Measurements from ENCODE around the gene RPS6KA2.

RPS6KA2 gene

GRCh38 chr6:166592821-166593220, 34.2 kb downstream of the RPS6KA2 start:
- DNase-seq (ENCODE audit: low spot score): no peak

GRCh38 chr6:166591961-166592520, 35.0 kb downstream of the RPS6KA2 start:
- no peak overlapping the region for H3K27ac Mint-ChIP-seq
- DNase-seq (ENCODE audit: low spot score): no peak
- no peaks in the 10 kb centered on the region for H3K9me3 Mint-ChIP-seq
- H3K4me1 Mint-ChIP-seq (ENCODE audit: low read depth): peaks cover 11% of the 10 kb centered on the region
- H3K4me3 Mint-ChIP-seq: no peak overlapping the region
- H3K36me3 Mint-ChIP-seq (ENCODE audit: low read depth): no peaks in the 10 kb centered on the region
- no peaks in the 10 kb centered on the region for H3K27me3 Mint-ChIP-seq (ENCODE audit: low read depth)

More at GRCh38 chr6:166592821-166593220, 34.2 kb downstream of the RPS6KA2 start:
- Mint-ChIP-seq H3K36me3 (ENCODE audit: low read depth) (no peaks in the 10 kb centered on the region), H3K9me3 (no peaks in the 10 kb centered on the region), H3K27ac (no peak overlapping the region), H3K27me3 (ENCODE audit: low read depth) (no peaks in the 10 kb centered on the region), H3K4me1 (ENCODE audit: low read depth) (peaks cover 11% of the 10 kb centered on the region), H3K4me3 (no peak overlapping the region)

- H3K27ac Mint-ChIP-seq: no peak overlapping the region
- peaks cover 11% of the 10 kb centered on the region for H3K4me1 Mint-ChIP-seq (ENCODE audit: low read depth)
- no peaks in the 10 kb centered on the region for H3K27me3 Mint-ChIP-seq (ENCODE audit: low read depth)
- no peaks in the 10 kb centered on the region for H3K36me3 Mint-ChIP-seq (ENCODE audit: low read depth)
- DNase-seq (ENCODE audit: low spot score): no peak
- H3K4me3 Mint-ChIP-seq: no peak overlapping the region
- H3K9me3 Mint-ChIP-seq: no peaks in the 10 kb centered on the region
These were observed 36.0 kb downstream of the RPS6KA2 start for GRCh38 chr6:166591026-166591425.

GRCh38 chr6:166589786-166590574, 37.1 kb downstream of the RPS6KA2 start:
- no peak overlapping the region for H3K27ac Mint-ChIP-seq
- no peaks in the 10 kb centered on the region for H3K27me3 Mint-ChIP-seq (ENCODE audit: low read depth)
- no peak overlapping the region for H3K4me3 Mint-ChIP-seq
- no peak for DNase-seq (ENCODE audit: low spot score)
- peaks cover 11% of the 10 kb centered on the region for H3K4me1 Mint-ChIP-seq (ENCODE audit: low read depth)
- H3K36me3 Mint-ChIP-seq (ENCODE audit: low read depth): no peaks in the 10 kb centered on the region
- no peaks in the 10 kb centered on the region for H3K9me3 Mint-ChIP-seq

- Mint-ChIP-seq H3K4me3 (no peak overlapping the region), H3K36me3 (ENCODE audit: low read depth) (no peaks in the 10 kb centered on the region), H3K27me3 (ENCODE audit: low read depth) (no peaks in the 10 kb centered on the region), H3K4me1 (ENCODE audit: low read depth) (peaks cover 11% of the 10 kb centered on the region), H3K9me3 (no peaks in the 10 kb centered on the region), H3K27ac (no peak overlapping the region)
- DNase-seq (ENCODE audit: low spot score): no peak
These were observed 37.7 kb downstream of the RPS6KA2 start for GRCh38 chr6:166589337-166589731.

DNA sequence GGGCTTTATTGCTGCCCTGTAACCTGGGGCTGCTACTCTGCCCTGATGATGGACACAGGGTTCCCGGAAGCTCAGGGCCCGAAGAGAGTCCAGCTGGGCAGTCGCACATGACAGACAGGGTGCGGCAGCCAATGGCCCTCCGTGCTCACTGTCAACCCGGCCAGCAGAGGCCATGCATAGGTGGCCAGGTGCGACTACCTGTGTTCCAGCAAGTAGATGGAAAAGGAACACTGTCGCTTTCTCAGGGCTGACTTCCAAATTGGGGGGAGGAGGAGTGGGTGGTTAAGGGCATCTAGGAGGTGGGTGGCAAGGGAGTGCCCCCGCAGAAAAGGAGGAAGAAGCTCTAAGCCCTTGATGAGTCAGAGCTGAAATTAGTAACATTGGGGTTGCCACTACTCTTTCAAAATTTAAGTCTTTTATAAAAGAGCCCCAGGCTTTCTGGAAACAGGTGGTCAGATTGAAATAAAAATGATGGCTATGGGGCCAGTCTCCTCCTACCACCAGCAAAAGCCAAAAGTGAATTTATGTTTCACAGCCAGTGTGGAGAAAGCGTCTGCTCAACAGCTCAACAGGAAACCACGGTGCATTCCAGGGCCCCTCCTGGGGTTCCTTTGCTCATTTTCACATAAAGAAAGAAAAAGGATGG, 38.2 kb downstream of the RPS6KA2 start:
- DNase-seq (ENCODE audit: low spot score): no peak
- Mint-ChIP-seq H3K36me3 (ENCODE audit: low read depth) (no peaks in the 10 kb centered on the region), H3K27ac (peak overlapping the region; percentile 41), H3K9me3 (no peaks in the 10 kb centered on the region), H3K27me3 (ENCODE audit: low read depth) (no peaks in the 10 kb centered on the region), H3K4me3 (no peak overlapping the region), H3K4me1 (ENCODE audit: low read depth) (peaks cover 11% of the 10 kb centered on the region)

DNA sequence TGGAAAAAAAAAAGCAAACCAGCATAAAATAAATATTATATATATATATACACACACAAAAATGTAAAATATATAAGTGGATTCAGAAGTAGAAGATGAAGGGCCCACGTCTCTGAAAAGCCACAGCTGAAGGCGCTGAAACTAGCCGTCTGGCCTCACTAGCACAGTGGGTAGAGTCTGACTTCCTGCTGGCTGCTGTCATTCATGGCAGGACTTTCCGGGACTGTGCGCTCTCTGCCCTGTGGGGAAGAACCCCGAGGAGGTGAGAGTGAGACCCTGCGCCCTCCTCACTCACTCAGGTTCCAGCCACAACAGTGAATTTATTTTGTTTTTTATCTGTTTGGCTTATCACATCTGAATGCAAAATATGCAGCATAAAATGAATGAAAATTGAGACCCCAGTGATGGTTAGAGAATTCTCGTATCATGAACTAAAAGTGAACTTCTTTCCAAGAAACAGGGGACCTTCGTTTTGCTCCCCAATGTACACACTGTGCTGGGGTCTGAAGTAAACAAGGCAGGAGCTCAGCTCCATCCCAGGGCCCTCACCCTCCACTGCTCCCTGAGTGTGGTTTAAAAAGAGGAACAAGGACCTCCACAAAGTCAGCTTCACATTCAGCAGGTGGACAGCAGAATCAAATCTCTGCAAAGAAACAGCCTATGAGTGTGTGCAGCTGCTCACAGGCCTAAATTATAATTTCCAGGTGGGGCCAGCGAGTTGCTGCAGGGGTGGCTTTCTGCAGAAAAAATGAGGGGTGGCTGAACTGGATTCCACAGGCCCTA, 39.2 kb downstream of the RPS6KA2 start:
- H3K4me3 Mint-ChIP-seq: no peak overlapping the region
- H3K4me1 Mint-ChIP-seq (ENCODE audit: low read depth): peaks cover 11% of the 10 kb centered on the region

DNA sequence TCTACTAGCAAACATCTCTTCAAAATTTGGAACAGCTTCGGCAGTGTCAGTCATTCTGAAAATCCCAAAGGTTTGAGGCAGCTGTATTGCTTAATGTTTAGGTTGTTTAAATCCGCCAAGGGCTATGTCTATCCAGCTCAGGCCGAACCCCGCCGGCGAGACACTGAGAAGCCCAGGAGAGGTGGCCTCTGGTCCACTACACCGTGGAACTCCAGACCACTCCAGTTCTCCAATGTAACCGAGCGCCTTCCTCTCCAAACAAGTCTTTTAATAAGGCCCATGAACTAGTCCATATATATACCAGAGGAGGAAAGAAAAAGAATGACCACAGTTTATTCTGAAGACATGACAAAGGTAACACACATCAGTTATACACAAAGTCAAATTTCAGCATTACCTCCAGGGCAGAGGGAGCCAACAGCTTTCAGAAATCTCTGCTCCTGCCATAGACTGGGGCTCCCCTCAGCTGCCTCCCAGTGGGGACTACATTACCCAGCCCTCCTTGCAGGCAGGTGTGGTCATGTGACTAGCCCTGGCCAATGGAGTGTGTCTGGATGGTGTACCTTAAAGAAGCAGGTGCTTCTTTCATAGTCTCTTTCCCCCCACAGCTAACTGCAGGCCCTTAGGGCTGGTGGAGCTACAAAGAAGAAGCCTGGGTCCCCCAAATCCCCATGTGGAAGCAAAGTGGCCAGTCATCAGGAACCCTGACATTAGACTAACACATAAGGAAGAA, 40.5 kb downstream of the RPS6KA2 start, which contains the start of gene RAMACL:
RAMACL (minus strand) TSS at position 255 of the 733 bp plus-strand sequence; CDS start at position 54, 201 bp downstream.
- no peak within 1 kb of the TSS for H3K4me3 Mint-ChIP-seq
- H3K36me3 Mint-ChIP-seq (ENCODE audit: low read depth): no peaks in the 10 kb centered on the region
- H3K27me3 Mint-ChIP-seq (ENCODE audit: low read depth): no peaks in the 10 kb centered on the region
- no peaks in the 10 kb centered on the region for H3K9me3 Mint-ChIP-seq
- no peak within 1 kb of the TSS for H3K27ac Mint-ChIP-seq
- H3K4me1 Mint-ChIP-seq (ENCODE audit: low read depth): peaks cover 11% of the 10 kb centered on the region
- no peak for DNase-seq (ENCODE audit: low spot score)

More for the DNA sequence above, 39.2 kb downstream of the RPS6KA2 start:
- no peaks in the 10 kb centered on the region for H3K9me3 Mint-ChIP-seq
- no peaks in the 10 kb centered on the region for H3K36me3 Mint-ChIP-seq (ENCODE audit: low read depth)
- no peak overlapping the region for H3K27ac Mint-ChIP-seq
- H3K27me3 Mint-ChIP-seq (ENCODE audit: low read depth): no peaks in the 10 kb centered on the region
- DNase-seq (ENCODE audit: low spot score): no peak

GRCh38 chr6:166584853-166585429, 42.1 kb downstream of the RPS6KA2 start:
- Mint-ChIP-seq H3K4me1 (ENCODE audit: low read depth) (peaks cover 11% of the 10 kb centered on the region), H3K4me3 (no peak overlapping the region), H3K27me3 (ENCODE audit: low read depth) (no peaks in the 10 kb centered on the region), H3K27ac (no peak overlapping the region), H3K36me3 (ENCODE audit: low read depth) (no peaks in the 10 kb centered on the region), H3K9me3 (no peaks in the 10 kb centered on the region)
- no peak for DNase-seq (ENCODE audit: low spot score)

DNA sequence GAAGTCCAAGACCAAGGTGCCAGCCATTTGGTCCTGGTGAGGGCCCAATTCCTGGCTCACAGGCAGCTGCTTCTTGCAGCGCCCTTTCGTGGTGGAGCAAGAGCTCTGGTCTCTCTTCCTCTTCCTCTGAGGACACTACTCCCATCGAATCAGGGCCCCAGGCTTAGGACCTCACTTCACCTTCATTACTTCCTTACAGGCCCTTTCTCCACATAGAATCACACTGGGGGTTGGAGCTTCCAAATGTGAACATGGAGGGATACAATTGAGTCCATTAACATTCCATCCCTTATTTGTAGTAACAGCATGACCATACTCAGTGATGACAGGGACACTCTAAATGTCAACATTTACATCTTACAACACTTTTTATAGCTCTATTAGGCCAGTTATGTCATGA, 42.9 kb downstream of the RPS6KA2 start:
- Mint-ChIP-seq H3K4me3 (no peak overlapping the region), H3K27me3 (ENCODE audit: low read depth) (no peaks in the 10 kb centered on the region), H3K36me3 (ENCODE audit: low read depth) (no peaks in the 10 kb centered on the region), H3K27ac (no peak overlapping the region), H3K4me1 (ENCODE audit: low read depth) (peaks cover 7% of the 10 kb centered on the region), H3K9me3 (no peaks in the 10 kb centered on the region)
- DNase-seq (ENCODE audit: low spot score): no peak

GRCh38 chr6:166583230-166583965, 43.7 kb downstream of the RPS6KA2 start:
- Mint-ChIP-seq H3K9me3 (no peaks in the 10 kb centered on the region), H3K4me1 (ENCODE audit: low read depth) (no peaks in the 10 kb centered on the region), H3K4me3 (no peak overlapping the region), H3K27me3 (ENCODE audit: low read depth) (no peaks in the 10 kb centered on the region), H3K27ac (no peak overlapping the region), H3K36me3 (ENCODE audit: low read depth) (no peaks in the 10 kb centered on the region)
- DNase-seq (ENCODE audit: low spot score): no peak

- Mint-ChIP-seq H3K4me1 (ENCODE audit: low read depth) (no peaks in the 10 kb centered on the region), H3K4me3 (no peak overlapping the region), H3K36me3 (ENCODE audit: low read depth) (no peaks in the 10 kb centered on the region), H3K27ac (no peak overlapping the region), H3K9me3 (no peaks in the 10 kb centered on the region), H3K27me3 (ENCODE audit: low read depth) (no peaks in the 10 kb centered on the region)
- no peak for DNase-seq (ENCODE audit: low spot score)
These were observed 44.8 kb downstream of the RPS6KA2 start for GRCh38 chr6:166582258-166582657.
